Measurements from ENCODE around the gene CNBD2. TPM values are rescaled to one million over a fixed set of nuclear protein-coding genes. Genes with fewer than 3 reads are reported as not detected.

The CNBD2 gene
- 3.5 and 4.3 TPM in 2 replicates for total RNA-seq

GRCh38 chr20:35967979-35968640, at the start of gene CNBD2:
Gene CNBD2, plus strand, starts transcription at chr20:35968590. Its CDS starts 173 bp downstream, at chr20:35968763.

GRCh38 chr20:35954200-35954906, 14.0 kb upstream of the CNBD2 start, which contains the start of gene SCAND1:
Gene SCAND1, minus strand, starts transcription at chr20:35954502. Its CDS starts 218 bp downstream, at chr20:35954284.

Small RNA genes within 50 kb of the gene (small RNA-seq; reads per million reads assigned to genes)
- not detected for gene RNU6-937P

Other genes starting within 250 kb of the CNBD2 start
- gene RBM39, start 226.3 kb upstream of the CNBD2 start, total RNA-seq = 240 and 475 TPM in 2 replicates
- gene PHF20, start 196.6 kb upstream of the CNBD2 start, total RNA-seq = 29.1 and 29.3 TPM in 2 replicates
- gene SCAND1, start 14.1 kb upstream of the CNBD2 start, total RNA-seq = 66.3 and 72.2 TPM in 2 replicates
- 17.3 and 30.4 TPM in 2 replicates for gene EPB41L1, start 186.2 kb downstream of the CNBD2 start, total RNA-seq

Data from placental epithelial cell (primary cell).